ENCODE results near the gene IL25.

IL25 gene

DNA sequence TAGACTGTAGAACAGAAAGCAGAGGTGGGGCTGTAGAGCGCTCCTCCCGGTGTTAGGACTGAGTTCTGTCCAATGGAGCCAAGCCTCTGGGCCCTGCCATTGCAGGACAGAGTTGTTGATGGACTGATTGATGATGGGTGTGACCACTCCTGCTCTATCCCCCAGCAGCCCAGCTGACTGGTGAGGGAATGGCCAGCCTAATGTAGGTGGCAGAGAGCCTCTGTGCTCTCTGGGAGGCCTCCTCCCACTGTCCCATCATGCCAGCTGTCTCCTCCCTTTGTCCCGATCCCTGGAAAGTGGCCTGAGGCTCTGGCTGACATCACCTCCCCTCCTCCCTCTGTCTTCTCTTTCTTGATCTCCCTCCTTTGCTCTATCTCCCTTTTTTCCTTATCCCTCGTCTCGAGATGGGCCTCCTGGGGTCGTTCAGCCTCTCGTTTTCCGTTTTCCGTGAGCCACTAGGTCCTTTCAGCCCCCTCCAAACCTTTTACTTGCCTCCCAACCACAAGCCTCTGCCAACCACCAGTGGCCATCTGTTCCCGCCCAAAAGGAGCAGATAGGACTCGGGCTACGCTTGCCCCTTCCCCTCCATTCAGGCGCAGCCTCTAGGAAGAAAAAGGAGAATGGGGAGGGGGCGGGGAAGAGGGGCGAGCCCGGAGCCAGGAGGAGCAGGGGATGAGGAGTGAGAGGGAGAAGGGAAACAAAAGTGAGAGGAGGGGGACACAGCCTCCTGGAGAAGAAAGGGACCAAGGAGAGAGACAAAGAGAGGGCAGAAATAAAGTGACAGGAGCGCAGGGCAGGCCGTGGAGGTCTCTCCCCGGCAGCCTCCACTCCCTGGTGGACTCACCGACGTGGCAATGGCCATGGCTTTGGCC lies 8.2 kb upstream of the IL25 start:
- WGBS, 2 experiments (ENCODE audit: insufficient coverage in 2 of 2), result 7 to 9% methylated on average over 17 to 18 of the region's 21 CpGs
- peaks cover 42% of the 10 kb centered on the region for H3K36me3 ChIP-seq (ENCODE audit: control insufficient read depth, insufficient read depth, low read length)
- peak overlapping the region; percentile 89 for H3K27ac ChIP-seq (ENCODE audit: low read depth, low read length, severe bottlenecking)
- H3K4me3 ChIP-seq (ENCODE audit: extremely low read depth, insufficient read depth, low read length, poor library complexity, severe bottlenecking), result peak overlapping the region; percentile 73
- H3K9me3 ChIP-seq (ENCODE audit: control insufficient read depth, low read length), result no peaks in the 10 kb centered on the region
- peaks cover 2% of the 10 kb centered on the region for H3K4me1 ChIP-seq (ENCODE audit: control insufficient read depth, insufficient read depth, low read length, poor library complexity, severe bottlenecking)

DNA sequence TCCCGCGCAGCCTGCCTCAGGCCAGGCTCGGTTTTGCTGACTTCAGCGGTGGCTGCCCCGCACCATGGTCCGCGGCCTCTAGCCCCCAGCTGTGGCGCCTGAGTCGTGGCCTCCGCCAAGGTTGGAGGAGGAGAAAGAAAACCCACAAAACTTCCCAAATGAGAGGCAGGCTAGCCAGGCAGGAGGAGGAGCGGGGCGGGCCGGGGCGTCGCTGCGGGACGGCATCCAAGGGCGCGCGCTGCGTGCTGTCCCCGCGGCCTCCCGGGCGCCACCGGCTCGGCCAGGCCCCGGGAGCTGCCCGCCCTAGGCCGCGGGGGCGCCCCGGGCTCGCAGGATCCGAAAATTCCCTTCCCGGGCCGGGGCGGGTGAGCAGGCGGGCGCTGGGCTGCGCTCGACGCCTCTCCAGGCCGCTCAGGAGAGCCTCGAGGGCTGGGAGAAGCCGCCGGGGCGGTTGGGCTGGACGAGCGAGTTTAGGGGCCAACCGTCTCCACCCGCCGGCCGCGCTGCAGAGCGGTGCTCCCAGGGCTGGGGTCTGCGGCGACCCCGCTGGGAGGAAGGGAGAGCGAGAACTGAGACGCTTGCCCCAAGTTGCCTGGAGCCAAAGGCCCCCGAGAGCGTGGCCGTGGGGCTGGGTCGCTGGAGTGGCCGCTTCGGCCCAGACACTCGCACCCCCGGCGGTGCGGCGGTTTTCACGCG lies 7.4 kb upstream of the IL25 start, which contains the start of gene EFS:
Gene EFS (minus strand): TSS at position 137 of the 696 bp plus-strand sequence. CDS start 147 bp downstream, outside the sequence.
- peaks cover 2% of the 10 kb centered on the region for H3K4me1 ChIP-seq (ENCODE audit: control insufficient read depth, insufficient read depth, low read length, poor library complexity, severe bottlenecking)
- H3K9me3 ChIP-seq (ENCODE audit: control insufficient read depth, low read length), result no peaks in the 10 kb centered on the region
- H3K4me3 ChIP-seq (ENCODE audit: extremely low read depth, insufficient read depth, low read length, poor library complexity, severe bottlenecking), result peak within 1 kb of the TSS; percentile 73
- H3K36me3 ChIP-seq (ENCODE audit: control insufficient read depth, insufficient read depth, low read length), result peaks cover 34% of the 10 kb centered on the region
- 0 to 1% methylated on average over 57 to 67 of the region's 74 CpGs for WGBS, 2 experiments (ENCODE audit: insufficient coverage in 2 of 2)
- H3K27ac ChIP-seq (ENCODE audit: low read depth, low read length, severe bottlenecking), result peak within 1 kb of the TSS; percentile 89

DNA sequence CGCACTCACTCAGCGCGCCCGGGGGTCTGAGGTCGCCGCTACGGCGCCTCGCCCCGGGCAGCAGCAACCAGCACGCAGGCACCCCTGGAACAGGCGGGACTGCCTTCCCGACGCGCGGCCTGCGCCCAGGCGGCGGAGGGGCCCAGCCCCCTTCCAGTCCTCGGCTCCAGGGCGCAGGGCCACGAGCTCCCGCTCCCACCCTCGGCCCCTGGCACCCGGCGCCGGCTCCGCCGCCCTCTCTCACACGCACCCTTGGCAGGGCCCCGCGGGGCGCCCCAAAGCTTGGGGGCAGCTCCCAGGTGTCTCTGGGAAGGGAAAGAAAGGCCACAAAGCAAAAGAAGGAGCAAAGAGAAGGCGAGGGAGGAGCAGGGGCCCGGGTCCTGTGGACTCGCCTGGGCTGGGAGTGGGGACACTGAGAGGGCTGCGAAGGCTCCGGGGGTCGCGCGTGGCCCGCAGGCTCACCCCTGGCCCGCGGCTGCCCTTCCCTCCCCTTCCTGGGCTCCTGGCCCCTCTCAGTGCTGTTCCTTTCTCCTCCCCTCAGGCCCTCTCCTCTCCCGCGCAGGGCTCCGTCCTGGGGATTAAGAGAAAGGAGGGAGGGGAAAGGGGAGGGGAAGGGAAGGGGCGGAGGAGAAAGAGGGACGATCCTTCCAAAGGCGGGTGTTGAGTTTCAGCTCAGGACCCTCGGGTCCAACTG lies 6.7 kb upstream of the IL25 start:
- Histone ChIP-seq H3K36me3 (ENCODE audit: control insufficient read depth, insufficient read depth, low read length) (peaks cover 28% of the 10 kb centered on the region), H3K9me3 (ENCODE audit: control insufficient read depth, low read length) (no peaks in the 10 kb centered on the region), H3K4me1 (ENCODE audit: control insufficient read depth, insufficient read depth, low read length, poor library complexity, severe bottlenecking) (peaks cover 2% of the 10 kb centered on the region), H3K4me3 (ENCODE audit: extremely low read depth, insufficient read depth, low read length, poor library complexity, severe bottlenecking) (peak overlapping the region; percentile 73), H3K27ac (ENCODE audit: low read depth, low read length, severe bottlenecking) (peak overlapping the region; percentile 89)
- WGBS, 2 experiments (ENCODE audit: insufficient coverage in 2 of 2), result 0 to 1% methylated on average over 28 of the region's 51 CpGs

DNA sequence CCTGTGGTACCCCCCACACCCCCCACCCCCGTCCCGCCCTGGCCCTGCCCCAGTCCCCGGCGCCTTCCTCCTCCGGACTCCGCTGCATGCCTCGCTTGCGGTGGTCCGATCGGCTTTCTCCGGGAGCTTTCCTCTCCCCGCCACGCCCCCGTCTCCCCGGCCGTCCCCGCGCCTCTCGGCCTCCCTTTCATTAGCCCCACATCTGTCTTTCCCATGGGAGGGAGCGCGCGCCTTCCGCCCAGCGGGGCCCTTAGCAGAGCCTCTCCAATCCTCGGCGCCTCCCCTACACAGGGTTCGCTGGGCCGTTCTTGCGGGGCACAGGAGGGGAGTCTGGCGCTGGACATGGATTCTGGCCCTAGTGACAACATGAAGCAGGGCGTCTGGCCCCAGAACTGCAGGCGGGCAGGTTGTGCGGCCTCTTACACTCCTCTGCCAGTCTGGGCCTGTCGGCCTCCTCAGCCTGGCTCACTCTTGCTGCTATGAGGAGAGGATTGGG lies 6.1 kb upstream of the IL25 start:
- H3K36me3 ChIP-seq (ENCODE audit: control insufficient read depth, insufficient read depth, low read length), result peaks cover 23% of the 10 kb centered on the region
- H3K27ac ChIP-seq (ENCODE audit: low read depth, low read length, severe bottlenecking), result peak overlapping the region; percentile 86
- H3K9me3 ChIP-seq (ENCODE audit: control insufficient read depth, low read length), result no peaks in the 10 kb centered on the region
- peaks cover 2% of the 10 kb centered on the region for H3K4me1 ChIP-seq (ENCODE audit: control insufficient read depth, insufficient read depth, low read length, poor library complexity, severe bottlenecking)
- peak overlapping the region; percentile 73 for H3K4me3 ChIP-seq (ENCODE audit: extremely low read depth, insufficient read depth, low read length, poor library complexity, severe bottlenecking)
- 2% methylated on average over 29 of the region's 34 CpGs for WGBS, 2 experiments (ENCODE audit: insufficient coverage in 2 of 2)

DNA sequence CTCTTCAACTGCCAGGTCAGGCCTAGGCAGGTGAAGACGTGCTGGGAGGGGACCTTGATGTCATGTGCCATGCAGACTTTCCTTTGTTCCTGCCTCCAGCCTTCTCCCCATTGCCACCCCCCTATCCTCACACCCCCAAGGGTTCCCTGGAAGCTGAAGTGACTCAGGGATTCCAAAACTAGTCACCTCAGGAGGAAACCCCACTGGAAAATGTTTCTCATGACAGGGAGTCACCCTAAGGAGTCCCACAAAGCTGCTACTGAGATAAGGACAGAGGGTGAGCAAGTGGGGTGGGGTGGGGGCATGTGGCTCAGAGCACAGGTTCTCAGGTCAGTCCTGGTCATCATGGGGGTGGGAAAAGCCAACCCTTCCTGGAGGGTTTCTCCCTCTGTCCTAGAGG lies 2.4 kb upstream of the IL25 start:
- no peaks in the 10 kb centered on the region for H3K9me3 ChIP-seq (ENCODE audit: control insufficient read depth, low read length)
- H3K36me3 ChIP-seq (ENCODE audit: control insufficient read depth, insufficient read depth, low read length), result no peaks in the 10 kb centered on the region
- no peak overlapping the region for H3K4me3 ChIP-seq (ENCODE audit: extremely low read depth, insufficient read depth, low read length, poor library complexity, severe bottlenecking)
- WGBS, 2 experiments (ENCODE audit: insufficient coverage in 2 of 2), result 80 to 86% methylated on average over 1 of the region's 1 CpG
- no peaks in the 10 kb centered on the region for H3K4me1 ChIP-seq (ENCODE audit: control insufficient read depth, insufficient read depth, low read length, poor library complexity, severe bottlenecking)
- no peak overlapping the region for H3K27ac ChIP-seq (ENCODE audit: low read depth, low read length, severe bottlenecking)

DNA sequence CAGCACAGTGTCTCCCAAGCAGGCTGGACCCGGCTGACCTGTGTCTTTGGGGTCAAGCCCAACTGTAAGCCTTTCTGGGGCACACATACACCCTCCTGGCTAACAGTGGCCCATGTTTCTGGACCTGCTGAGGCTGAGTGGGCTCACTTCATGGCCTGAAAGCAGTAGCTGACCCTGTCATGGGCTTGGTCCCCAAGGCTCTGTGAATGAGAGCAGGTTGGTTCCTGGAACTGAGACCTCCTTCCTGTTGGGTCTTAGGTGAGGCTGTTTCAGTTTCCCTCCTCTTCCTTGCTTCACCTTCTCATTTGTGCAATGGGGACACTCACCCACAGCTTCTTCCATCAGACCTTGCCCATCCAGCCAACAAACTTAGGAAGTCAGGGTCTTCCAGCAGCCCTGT lies 744 bp upstream of the IL25 start:
- 67% methylated on average over 1 of the region's 1 CpG; no CpG with 5 or more reads in 1 of the 2 experiments for WGBS, 2 experiments (ENCODE audit: insufficient coverage in 2 of 2)
- no peak overlapping the region for H3K4me3 ChIP-seq (ENCODE audit: extremely low read depth, insufficient read depth, low read length, poor library complexity, severe bottlenecking)
- no peaks in the 10 kb centered on the region for H3K4me1 ChIP-seq (ENCODE audit: control insufficient read depth, insufficient read depth, low read length, poor library complexity, severe bottlenecking)
- no peaks in the 10 kb centered on the region for H3K36me3 ChIP-seq (ENCODE audit: control insufficient read depth, insufficient read depth, low read length)
- H3K9me3 ChIP-seq (ENCODE audit: control insufficient read depth, low read length), result no peaks in the 10 kb centered on the region
- no peak overlapping the region for H3K27ac ChIP-seq (ENCODE audit: low read depth, low read length, severe bottlenecking)

DNA sequence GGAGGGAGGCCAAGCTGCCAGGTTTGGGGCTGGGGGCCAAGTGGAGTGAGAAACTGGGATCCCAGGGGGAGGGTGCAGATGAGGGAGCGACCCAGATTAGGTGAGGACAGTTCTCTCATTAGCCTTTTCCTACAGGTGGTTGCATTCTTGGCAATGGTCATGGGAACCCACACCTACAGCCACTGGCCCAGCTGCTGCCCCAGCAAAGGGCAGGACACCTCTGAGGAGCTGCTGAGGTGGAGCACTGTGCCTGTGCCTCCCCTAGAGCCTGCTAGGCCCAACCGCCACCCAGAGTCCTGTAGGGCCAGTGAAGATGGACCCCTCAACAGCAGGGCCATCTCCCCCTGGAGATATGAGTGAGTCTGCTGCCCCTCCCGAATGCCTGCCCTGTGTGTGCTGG lies 432 bp downstream of the IL25 start:
- no peak overlapping the region for H3K4me3 ChIP-seq (ENCODE audit: extremely low read depth, insufficient read depth, low read length, poor library complexity, severe bottlenecking)
- no peaks in the 10 kb centered on the region for H3K4me1 ChIP-seq (ENCODE audit: control insufficient read depth, insufficient read depth, low read length, poor library complexity, severe bottlenecking)
- no peak overlapping the region for H3K27ac ChIP-seq (ENCODE audit: low read depth, low read length, severe bottlenecking)
- 100% methylated on average over 1 to 2 of the region's 3 CpGs for WGBS, 2 experiments (ENCODE audit: insufficient coverage in 2 of 2)
- H3K36me3 ChIP-seq (ENCODE audit: control insufficient read depth, insufficient read depth, low read length), result no peaks in the 10 kb centered on the region
- H3K9me3 ChIP-seq (ENCODE audit: control insufficient read depth, low read length), result no peaks in the 10 kb centered on the region

DNA sequence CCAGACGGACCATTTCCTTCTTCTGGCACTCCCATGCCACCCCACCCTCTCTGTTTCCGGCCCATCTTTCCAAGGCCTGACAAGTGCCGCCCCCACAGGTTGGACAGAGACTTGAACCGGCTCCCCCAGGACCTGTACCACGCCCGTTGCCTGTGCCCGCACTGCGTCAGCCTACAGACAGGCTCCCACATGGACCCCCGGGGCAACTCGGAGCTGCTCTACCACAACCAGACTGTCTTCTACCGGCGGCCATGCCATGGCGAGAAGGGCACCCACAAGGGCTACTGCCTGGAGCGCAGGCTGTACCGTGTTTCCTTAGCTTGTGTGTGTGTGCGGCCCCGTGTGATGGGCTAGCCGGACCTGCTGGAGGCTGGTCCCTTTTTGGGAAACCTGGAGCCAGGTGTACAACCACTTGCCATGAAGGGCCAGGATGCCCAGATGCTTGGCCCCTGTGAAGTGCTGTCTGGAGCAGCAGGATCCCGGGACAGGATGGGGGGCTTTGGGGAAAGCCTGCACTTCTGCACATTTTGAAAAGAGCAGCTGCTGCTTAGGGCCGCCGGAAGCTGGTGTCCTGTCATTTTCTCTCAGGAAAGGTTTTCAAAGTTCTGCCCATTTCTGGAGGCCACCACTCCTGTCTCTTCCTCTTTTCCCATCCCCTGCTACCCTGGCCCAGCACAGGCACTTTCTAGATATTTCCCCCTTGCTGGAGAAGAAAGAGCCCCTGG lies 3.1 kb downstream of the IL25 start:
- H3K36me3 ChIP-seq (ENCODE audit: control insufficient read depth, insufficient read depth, low read length), result no peaks in the 10 kb centered on the region
- no peak overlapping the region for H3K27ac ChIP-seq (ENCODE audit: low read depth, low read length, severe bottlenecking)
- H3K4me1 ChIP-seq (ENCODE audit: control insufficient read depth, insufficient read depth, low read length, poor library complexity, severe bottlenecking), result no peaks in the 10 kb centered on the region
- H3K9me3 ChIP-seq (ENCODE audit: control insufficient read depth, low read length), result no peaks in the 10 kb centered on the region
- H3K4me3 ChIP-seq (ENCODE audit: extremely low read depth, insufficient read depth, low read length, poor library complexity, severe bottlenecking), result no peak overlapping the region
- WGBS, 2 experiments (ENCODE audit: insufficient coverage in 2 of 2), result 88 to 92% methylated on average over 20 to 21 of the region's 21 CpGs

DNA sequence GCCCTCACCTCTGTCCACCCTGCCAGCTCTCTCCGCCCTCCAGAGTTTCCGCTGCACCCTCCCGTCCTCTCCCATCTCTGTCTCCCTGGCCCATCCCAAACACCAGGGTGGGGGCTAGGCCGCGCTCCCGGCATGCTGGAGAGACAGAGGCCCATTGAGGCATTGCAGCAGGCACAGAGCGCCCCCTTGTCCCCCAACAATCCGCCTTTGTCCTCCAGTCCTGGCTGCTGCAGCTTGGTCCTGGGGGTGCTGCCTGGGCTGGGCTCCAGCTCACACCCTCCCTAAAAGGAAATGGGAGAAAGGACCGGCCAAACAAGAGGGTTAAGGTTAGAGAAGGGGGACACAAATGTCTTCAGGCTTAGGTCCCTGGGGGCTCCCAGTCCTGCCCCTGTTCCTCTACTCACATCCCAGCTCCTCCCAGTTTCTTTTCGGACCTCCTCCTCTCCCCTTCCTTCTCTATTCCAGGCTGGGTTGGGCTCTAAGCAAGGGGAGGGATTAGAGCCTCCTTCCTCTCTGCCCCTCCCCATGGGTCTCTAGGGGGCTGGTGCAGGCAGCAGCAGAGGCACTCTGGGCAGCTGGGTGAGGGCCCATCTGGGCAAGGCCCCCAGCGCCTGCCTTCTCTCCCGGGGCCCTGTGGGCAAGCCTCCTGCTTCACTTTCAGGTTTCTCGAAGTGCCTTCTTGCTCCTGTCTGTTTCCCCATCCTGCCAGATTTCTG lies 4.0 kb downstream of the IL25 start, which contains the start of gene CMTM5:
Gene CMTM5 (plus strand): TSS at position 565 of the 716 bp plus-strand sequence. CDS start 206 bp downstream, outside the sequence.
- 66 to 79% methylated on average over 9 to 11 of the region's 13 CpGs for WGBS, 2 experiments (ENCODE audit: insufficient coverage in 2 of 2)
- H3K9me3 ChIP-seq (ENCODE audit: control insufficient read depth, low read length), result no peaks in the 10 kb centered on the region
- no peaks in the 10 kb centered on the region for H3K4me1 ChIP-seq (ENCODE audit: control insufficient read depth, insufficient read depth, low read length, poor library complexity, severe bottlenecking)
- no peaks in the 10 kb centered on the region for H3K36me3 ChIP-seq (ENCODE audit: control insufficient read depth, insufficient read depth, low read length)
- no peak within 1 kb of the TSS for H3K27ac ChIP-seq (ENCODE audit: low read depth, low read length, severe bottlenecking)
- H3K4me3 ChIP-seq (ENCODE audit: extremely low read depth, insufficient read depth, low read length, poor library complexity, severe bottlenecking), result no peak within 1 kb of the TSS
